ENCODE measurements around the gene ACAP3.
A peak's percentile ranks its signal among the peaks of the same experiment; 100 is the strongest.

Gene ACAP3

DNA sequence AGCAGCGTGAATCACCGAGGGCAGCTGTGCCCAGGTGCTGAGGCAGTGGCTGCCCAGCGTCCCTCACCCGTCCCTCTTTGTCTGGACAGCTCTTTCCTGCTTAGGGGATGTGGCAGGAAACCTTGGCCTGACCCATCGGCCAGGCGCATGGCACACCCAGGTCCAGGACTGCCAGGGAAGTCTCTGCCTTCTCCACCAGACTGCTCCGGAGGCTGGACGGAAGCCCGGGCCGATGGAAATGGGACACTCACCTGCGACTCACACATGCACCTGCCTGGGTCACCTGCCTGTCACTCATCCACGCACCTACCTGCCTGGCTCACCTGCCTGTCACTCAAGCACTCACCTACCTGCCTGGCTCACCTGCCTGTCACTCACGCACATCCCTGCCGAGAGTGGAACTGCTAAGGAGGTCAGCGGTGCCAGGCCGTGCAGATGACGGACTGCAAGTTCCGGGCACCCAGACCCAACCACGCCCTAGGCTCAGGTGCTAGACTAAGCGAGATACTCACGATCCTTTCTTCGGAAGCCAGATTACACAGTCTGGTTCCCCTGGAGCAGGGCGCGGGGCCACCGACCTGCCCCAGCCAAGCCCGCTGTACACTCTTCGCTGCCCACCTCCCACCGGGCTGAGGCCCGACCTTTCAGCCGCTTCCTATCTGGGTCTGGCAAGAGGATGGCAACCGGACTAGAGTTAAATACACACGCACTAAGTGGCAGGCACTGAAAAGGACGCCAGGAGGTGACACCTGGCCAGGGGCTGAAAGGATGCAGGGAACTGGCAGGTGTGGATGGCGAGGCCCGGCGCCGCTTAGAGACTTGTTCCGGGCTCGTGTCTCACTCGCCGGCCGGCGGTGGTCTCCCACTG, 35.2 kb downstream of the ACAP3 start:
- DNase-seq (ENCODE audit: low read depth): no peak
- no peaks in the 10 kb centered on the region for H3K27me3 ChIP-seq (replicated peaks; ENCODE audit: control insufficient read depth, insufficient read depth, low read length)
- no peaks in the 10 kb centered on the region for H3K9me3 ChIP-seq (ENCODE audit: control insufficient read depth, low read length)
- H3K4me3 ChIP-seq (ENCODE audit: low read length): peak overlapping the region; percentile 84
- H3K36me3 ChIP-seq (ENCODE audit: control insufficient read depth, insufficient read depth, low read length, severe bottlenecking): peaks cover 7% of the 10 kb centered on the region
- peaks cover 32% of the 10 kb centered on the region for H3K4me1 ChIP-seq (ENCODE audit: control insufficient read depth, insufficient read depth, low read length)
- H3K9ac ChIP-seq (ENCODE audit: low read length): peak overlapping the region; percentile 97

GRCh38 chr1:1270813-1271212, 36.9 kb downstream of the ACAP3 start:
- Histone ChIP-seq H3K9me3 (ENCODE audit: control insufficient read depth, low read length) (no peaks in the 10 kb centered on the region), H3K4me3 (ENCODE audit: low read length) (peak overlapping the region; percentile 70), H3K27me3 (replicated peaks; ENCODE audit: control insufficient read depth, insufficient read depth, low read length) (no peaks in the 10 kb centered on the region), H3K4me1 (ENCODE audit: control insufficient read depth, insufficient read depth, low read length) (peaks cover 32% of the 10 kb centered on the region), H3K9ac (ENCODE audit: low read length) (peak overlapping the region; percentile 59), H3K36me3 (ENCODE audit: control insufficient read depth, insufficient read depth, low read length, severe bottlenecking) (peaks cover 17% of the 10 kb centered on the region)
- DNase-seq (ENCODE audit: low read depth): no peak

DNA sequence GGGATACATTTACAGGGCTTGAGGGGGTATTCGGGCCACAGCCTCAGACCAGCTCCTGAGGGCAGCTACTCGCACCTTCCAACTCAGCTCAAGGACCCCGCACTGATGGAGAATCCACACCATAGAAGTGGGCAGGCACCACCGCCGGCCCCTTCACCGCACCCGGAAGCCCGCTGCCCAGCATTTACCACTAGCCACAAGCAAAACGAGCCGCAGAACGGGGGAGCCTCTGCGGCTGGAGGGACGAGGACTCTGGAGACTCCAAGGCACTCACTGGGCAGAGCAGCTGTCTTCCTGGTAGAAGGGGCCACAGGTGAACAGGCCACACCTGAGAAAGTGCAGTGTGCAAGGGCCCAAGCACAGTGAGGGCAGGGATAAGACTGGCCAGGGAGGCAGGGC, 39.4 kb downstream of the ACAP3 start:
- peaks cover 42% of the 10 kb centered on the region for H3K4me1 ChIP-seq (ENCODE audit: control insufficient read depth, insufficient read depth, low read length)
- H3K36me3 ChIP-seq (ENCODE audit: control insufficient read depth, insufficient read depth, low read length, severe bottlenecking): peaks cover 34% of the 10 kb centered on the region
- no peaks in the 10 kb centered on the region for H3K9me3 ChIP-seq (ENCODE audit: control insufficient read depth, low read length)
- no peak overlapping the region for H3K4me3 ChIP-seq (ENCODE audit: low read length)
- no peak overlapping the region for H3K9ac ChIP-seq (ENCODE audit: low read length)
- H3K27me3 ChIP-seq (replicated peaks; ENCODE audit: control insufficient read depth, insufficient read depth, low read length): no peaks in the 10 kb centered on the region
- no peak for DNase-seq (ENCODE audit: low read depth)

GRCh38 chr1:1267488-1268283, 40.0 kb downstream of the ACAP3 start:
- H3K9ac ChIP-seq (ENCODE audit: low read length): no peak overlapping the region

DNA sequence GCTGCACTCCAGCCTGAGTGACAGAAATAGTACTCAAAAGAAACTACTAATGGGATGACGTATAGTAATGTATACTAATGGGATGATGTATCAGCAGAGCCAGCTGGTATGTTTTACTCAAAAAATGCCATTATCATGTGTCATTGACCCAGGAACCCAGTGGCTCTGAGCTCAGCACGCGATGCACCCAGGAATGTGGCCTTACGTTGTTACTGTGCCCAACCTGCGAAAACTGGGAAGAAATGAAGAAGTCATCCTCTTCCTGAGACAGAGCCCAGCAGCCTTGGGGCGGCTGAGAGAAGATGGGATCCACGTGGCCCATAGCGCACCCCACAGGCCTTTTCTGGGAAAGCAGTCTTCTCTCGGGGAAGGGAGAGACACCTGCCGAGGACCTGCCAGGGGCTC, 42.9 kb downstream of the ACAP3 start:
- Histone ChIP-seq H3K4me1 (ENCODE audit: control insufficient read depth, insufficient read depth, low read length) (peaks cover 29% of the 10 kb centered on the region), H3K27me3 (replicated peaks; ENCODE audit: control insufficient read depth, insufficient read depth, low read length) (no peaks in the 10 kb centered on the region), H3K36me3 (ENCODE audit: control insufficient read depth, insufficient read depth, low read length, severe bottlenecking) (peaks cover 58% of the 10 kb centered on the region), H3K9me3 (ENCODE audit: control insufficient read depth, low read length) (no peaks in the 10 kb centered on the region), H3K9ac (ENCODE audit: low read length) (no peak overlapping the region), H3K4me3 (ENCODE audit: low read length) (no peak overlapping the region)
- peak; percentile 94 for DNase-seq (ENCODE audit: low read depth)

More at GRCh38 chr1:1267488-1268283, 40.0 kb downstream of the ACAP3 start:
- H3K36me3 ChIP-seq (ENCODE audit: control insufficient read depth, insufficient read depth, low read length, severe bottlenecking): peaks cover 38% of the 10 kb centered on the region
- H3K27me3 ChIP-seq (replicated peaks; ENCODE audit: control insufficient read depth, insufficient read depth, low read length): no peaks in the 10 kb centered on the region
- no peak for DNase-seq (ENCODE audit: low read depth)
- peaks cover 46% of the 10 kb centered on the region for H3K4me1 ChIP-seq (ENCODE audit: control insufficient read depth, insufficient read depth, low read length)
- H3K4me3 ChIP-seq (ENCODE audit: low read length): no peak overlapping the region
- H3K9me3 ChIP-seq (ENCODE audit: control insufficient read depth, low read length): no peaks in the 10 kb centered on the region

GRCh38 chr1:1264026-1264425, 43.7 kb downstream of the ACAP3 start:
- peaks cover 29% of the 10 kb centered on the region for H3K4me1 ChIP-seq (ENCODE audit: control insufficient read depth, insufficient read depth, low read length)
- H3K36me3 ChIP-seq (ENCODE audit: control insufficient read depth, insufficient read depth, low read length, severe bottlenecking): peaks cover 64% of the 10 kb centered on the region
- H3K4me3 ChIP-seq (ENCODE audit: low read length): no peak overlapping the region
- H3K9ac ChIP-seq (ENCODE audit: low read length): no peak overlapping the region
- no peaks in the 10 kb centered on the region for H3K9me3 ChIP-seq (ENCODE audit: control insufficient read depth, low read length)
- no peak for DNase-seq (ENCODE audit: low read depth)
- H3K27me3 ChIP-seq (replicated peaks; ENCODE audit: control insufficient read depth, insufficient read depth, low read length): no peaks in the 10 kb centered on the region

- peaks cover 64% of the 10 kb centered on the region for H3K36me3 ChIP-seq (ENCODE audit: control insufficient read depth, insufficient read depth, low read length, severe bottlenecking)
- H3K4me1 ChIP-seq (ENCODE audit: control insufficient read depth, insufficient read depth, low read length): peaks cover 29% of the 10 kb centered on the region
Observed at GRCh38 chr1:1262758-1263157, 45.0 kb downstream of the ACAP3 start.

DNA sequence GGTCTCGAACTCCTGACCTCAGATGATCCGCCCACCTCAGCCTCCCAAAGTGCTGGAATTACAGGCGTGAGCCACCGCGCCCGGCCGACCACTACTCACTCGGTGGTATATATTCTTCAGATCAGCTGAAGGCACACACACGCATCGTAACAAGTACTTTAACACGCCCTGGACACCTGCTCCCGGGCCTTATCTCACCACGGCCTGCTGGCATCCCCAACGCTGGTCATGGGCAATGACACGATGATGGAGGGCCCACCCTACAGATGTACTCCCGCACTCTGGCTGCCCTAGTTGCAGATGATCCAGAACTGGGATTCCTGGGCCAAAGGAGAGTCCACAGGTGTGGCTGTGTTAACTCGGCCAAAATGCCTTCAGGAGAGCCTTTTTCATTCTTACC, 45.7 kb downstream of the ACAP3 start:
- H3K9me3 ChIP-seq (ENCODE audit: control insufficient read depth, low read length): no peaks in the 10 kb centered on the region
- no peak overlapping the region for H3K9ac ChIP-seq (ENCODE audit: low read length)
- H3K27me3 ChIP-seq (replicated peaks; ENCODE audit: control insufficient read depth, insufficient read depth, low read length): no peaks in the 10 kb centered on the region
- H3K4me3 ChIP-seq (ENCODE audit: low read length): no peak overlapping the region
- peaks cover 29% of the 10 kb centered on the region for H3K4me1 ChIP-seq (ENCODE audit: control insufficient read depth, insufficient read depth, low read length)
- DNase-seq (ENCODE audit: low read depth): no peak
- H3K36me3 ChIP-seq (ENCODE audit: control insufficient read depth, insufficient read depth, low read length, severe bottlenecking): peaks cover 57% of the 10 kb centered on the region

More at GRCh38 chr1:1262758-1263157, 45.0 kb downstream of the ACAP3 start:
- H3K27me3 ChIP-seq (replicated peaks; ENCODE audit: control insufficient read depth, insufficient read depth, low read length): no peaks in the 10 kb centered on the region
- no peaks in the 10 kb centered on the region for H3K9me3 ChIP-seq (ENCODE audit: control insufficient read depth, low read length)
- H3K9ac ChIP-seq (ENCODE audit: low read length): peak overlapping the region; percentile 14
- no peak for DNase-seq (ENCODE audit: low read depth)
- H3K4me3 ChIP-seq (ENCODE audit: low read length): no peak overlapping the region

DNA sequence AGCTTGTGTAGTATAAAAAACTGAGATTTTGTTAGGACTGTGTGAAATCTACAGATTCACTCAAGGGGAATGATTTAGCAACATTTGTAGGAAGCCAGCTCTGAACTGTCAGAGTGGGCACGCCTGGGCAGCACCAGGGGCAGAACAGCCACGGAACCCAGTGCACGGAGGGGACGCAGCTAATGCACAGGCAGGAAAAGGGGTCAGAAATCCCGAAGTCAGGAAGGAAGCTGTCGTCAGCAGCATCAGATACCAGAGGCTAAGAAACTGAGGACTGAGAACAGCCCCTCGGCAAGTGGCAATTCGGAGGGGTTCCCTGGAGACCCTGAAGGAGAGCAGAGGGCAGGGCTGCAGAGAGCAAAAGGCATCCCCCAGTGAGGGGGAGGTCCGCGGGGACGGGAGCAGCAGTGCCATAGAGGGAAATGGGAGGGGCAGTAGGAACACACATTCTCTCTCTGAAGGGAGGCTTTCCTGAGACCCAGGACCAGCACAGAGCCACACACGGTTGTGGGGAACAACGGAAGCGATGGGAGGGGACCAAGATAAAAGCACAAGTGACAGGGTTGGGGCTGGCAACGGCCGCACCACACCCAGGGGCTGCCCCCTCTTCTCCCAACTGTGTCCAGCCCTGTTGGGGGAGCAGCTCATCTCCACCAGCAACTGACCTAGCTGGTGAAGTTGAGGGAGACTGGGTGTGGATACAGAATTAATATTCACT, 46.7 kb downstream of the ACAP3 start:
- no peaks in the 10 kb centered on the region for H3K27me3 ChIP-seq (replicated peaks; ENCODE audit: control insufficient read depth, insufficient read depth, low read length)
- H3K9me3 ChIP-seq (ENCODE audit: control insufficient read depth, low read length): no peaks in the 10 kb centered on the region
- H3K4me1 ChIP-seq (ENCODE audit: control insufficient read depth, insufficient read depth, low read length): peaks cover 29% of the 10 kb centered on the region
- peaks cover 61% of the 10 kb centered on the region for H3K36me3 ChIP-seq (ENCODE audit: control insufficient read depth, insufficient read depth, low read length, severe bottlenecking)
- DNase-seq (ENCODE audit: low read depth): no peak
- H3K4me3 ChIP-seq (ENCODE audit: low read length): no peak overlapping the region
- no peak overlapping the region for H3K9ac ChIP-seq (ENCODE audit: low read length)

DNA sequence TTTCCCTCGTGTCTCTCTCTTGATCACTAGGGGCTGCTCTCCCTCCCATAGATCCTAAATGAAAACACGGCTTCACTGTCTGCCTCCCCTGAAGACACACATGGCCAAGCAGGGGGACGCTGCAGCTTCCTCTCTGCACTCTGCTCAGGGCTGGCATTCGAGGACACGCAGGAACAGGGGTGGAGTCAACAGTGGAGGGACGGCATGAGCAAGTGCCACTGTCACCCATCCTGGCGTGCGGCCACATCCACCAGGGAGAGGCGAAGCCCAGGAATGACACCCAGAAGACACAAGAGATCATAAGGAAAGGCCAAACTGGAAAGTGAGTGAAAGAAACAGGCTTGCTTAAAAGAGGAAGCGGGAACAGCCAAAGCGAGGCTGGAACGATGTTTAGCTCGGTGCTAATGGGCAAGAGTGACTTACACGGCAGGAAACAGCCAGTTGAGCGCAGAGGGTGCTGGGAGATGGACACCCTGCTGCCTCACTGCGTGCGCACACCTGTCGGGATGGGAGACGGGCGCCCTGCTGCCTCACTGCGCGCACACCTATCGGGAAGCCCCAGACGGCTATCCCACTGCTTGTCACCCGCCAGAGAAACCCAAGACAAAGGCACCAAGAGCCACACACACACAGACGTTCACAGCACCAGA, 47.7 kb downstream of the ACAP3 start:
- H3K9ac ChIP-seq (ENCODE audit: low read length): no peak overlapping the region
- H3K9me3 ChIP-seq (ENCODE audit: control insufficient read depth, low read length): no peaks in the 10 kb centered on the region
- peaks cover 27% of the 10 kb centered on the region for H3K4me1 ChIP-seq (ENCODE audit: control insufficient read depth, insufficient read depth, low read length)
- peaks cover 63% of the 10 kb centered on the region for H3K36me3 ChIP-seq (ENCODE audit: control insufficient read depth, insufficient read depth, low read length, severe bottlenecking)
- DNase-seq (ENCODE audit: low read depth): no peak
- no peaks in the 10 kb centered on the region for H3K27me3 ChIP-seq (replicated peaks; ENCODE audit: control insufficient read depth, insufficient read depth, low read length)
- H3K4me3 ChIP-seq (ENCODE audit: low read length): no peak overlapping the region
